Heart left ventricle (tissue), 16 donors: Measurements from ENCODE around the gene ICAM5. TPM values are rescaled to one million over a fixed set of nuclear protein-coding genes. Genes with fewer than 3 reads are reported as not detected.
"Not testable (repeated sequence)": the region's sequence is repeated elsewhere in the genome, so short reads cannot be mapped to it uniquely, and the experiment has no call there.

Experiments used
- ATAC-seq, 4 donors: fragments of 200-7000 bp; cut with Tn5 transposase; one replicate each; pipeline ENCODE4 v1.9.1; 2020 to 2022; ENCODE audit warnings: moderate library complexity in 4 of 4, mild to moderate bottlenecking in 3 of 4, moderate number of reproducible peaks in 1 of 4
- DNase-seq, 5 donors: peaks; one replicate each; pipeline ENCODE4 v3.0.0-alpha.2; 2020
- H3K27ac ChIP-seq, 12 donors: fragments of 200-600 bp; sonication (generic) in 4 of 12; one replicate each; pipeline versions ENCODE4 v1.5.0 to v1.8.0; 2016 to 2022; ENCODE audit warnings: mild to moderate bottlenecking in 2 of 12
- H3K27me3 ChIP-seq, 9 donors: fragments of 200-600 bp; sonication (generic) in 2 of 9; one replicate each; pipeline versions ENCODE4 v1.5.1 to v1.8.0; 2016 to 2022; ENCODE audit warnings: mild to moderate bottlenecking in 3 of 9
- H3K36me3 ChIP-seq, 9 donors: fragments of 200-600 bp; sonication (generic) in 2 of 9; one replicate each; pipeline versions ENCODE4 v1.5.0 to v1.8.0; 2018 to 2022; ENCODE audit warnings: mild to moderate bottlenecking in 2 of 9
- H3K4me1 ChIP-seq, 12 donors: fragments of 200-600 bp; sonication (generic) in 4 of 12; one replicate each; pipeline versions ENCODE4 v1.5.0 to v1.8.0; 2016 to 2022; ENCODE audit warnings: mild to moderate bottlenecking in 3 of 12
- H3K4me3 ChIP-seq, 12 donors: fragments of 200-600 bp; sonication (generic) in 4 of 12; one replicate each; pipeline versions ENCODE4 v1.5.0 to v1.8.0; 2017 to 2022; ENCODE audit warnings: mild to moderate bottlenecking in 9 of 12, moderate library complexity in 4 of 12
- H3K9me3 ChIP-seq, 12 donors: fragments of 200-600 bp; sonication (generic) in 4 of 12; one replicate each; pipeline versions ENCODE4 v1.5.0 to v1.8.0; 2016 to 2022; ENCODE audit warnings: mild to moderate bottlenecking in 1 of 12
- POLR2A ChIP-seq, 2 donors: fragments of 450-650 bp; IDR thresholded peaks; one replicate each; pipeline ENCODE4 v1.6.1; 2017; ENCODE audit warnings: antibody characterized with exemption in 2 of 2, mild to moderate bottlenecking in 2 of 2, moderate library complexity in 2 of 2
- WGBS, 4 donors: extraction: QIAGEN DNeasy Blood & Tissue Kit in 2 of 4; methylation state at CpG; one replicate each; pipeline versions ENCODE4 v1.1.5 to v1.1.7; 2013 to 2018; 5-methylcytosine and 5-hydroxymethylcytosine counted together
- intact Hi-C, 10 donors: fragments of 100-400 bp; cut with DNase I; formaldehyde crosslinking; loops; one replicate each; pipeline versions ENCODE4 v1.11.1 to v1.14.2; 2022
- polyA plus RNA-seq, 2 donors: library from polyadenylated mRNA; stranded (reverse); fragments of 200-250 nt; gene quantifications; one replicate each; pipeline ENCODE4 v1.2.3, GENCODE V29; 2013
- total RNA-seq, 9 donors: library from RNA; depleted of rRNA in 2 of 9; stranded (reverse); fragments of >200 nt in 2 of 9; fragmentation: NEBNext Ultra II Directional in 3 of 9; extraction: Animal tissue kit (Norgen Biotek cat#: 25700) in 3 of 9; gene quantifications; one replicate each; pipeline versions ENCODE4 v1.1.0 to v1.2.4, GENCODE V29; 2016 to 2023
- TF ChIP-seq, protein P1 (sequence below), 12 donors: fragments of 200-600 bp; sonication (generic) in 4 of 12; IDR thresholded peaks; one replicate each; pipeline versions ENCODE4 v1.5.0 to v1.8.0; 2018 to 2022; ENCODE audit warnings: antibody characterized with exemption in 12 of 12, mild to moderate bottlenecking in 5 of 12
- donor health status: ischemic (EF 13 %, LVEDD 7.1; RV severe dilation, severe dysfunction).
- donor health status: healthy with polysubstance abuse.
- donor health status: DM: no; HTN: yes; CAD: no.
- donor health status: DM: no; HTN: no; CAD: no.
- donor health status: ischemic (EF 25% LVEDD 6.9; RV normal size, moderate dysfunction).
- donor health status: ischemic (EF 25% LVEDD 5.7; RV mildly dilated, moderate dysfunction).
- donor health status: healthy.
- donor health status: DM: yes; HTN: yes; CAD: no.
- donor health status: ischemic (EF 35%, LVEDD 5.7; RV mildly dilated, moderate dysfunction).
- donor health status: nonischemic (EF 11% LVEDD 7.7; RV severe dilation, severe dysfunction).
- donor health status: DM: yes; HTN: yes; CAD: no.
- donor health status: PGD.
- donor health status: ischemic (EF 29% LVEDD 5.4; RV normal size, mild dysfunction).
- donor health status: nonischemic (EF 23%, LVEDD 6.1; RV moderate dilation, normal function).

The ICAM5 gene
- total and polyA plus RNA-seq, 11 donors: 0.11 to 0.98 (median 0.34) TPM; not detected in 2

DNA sequence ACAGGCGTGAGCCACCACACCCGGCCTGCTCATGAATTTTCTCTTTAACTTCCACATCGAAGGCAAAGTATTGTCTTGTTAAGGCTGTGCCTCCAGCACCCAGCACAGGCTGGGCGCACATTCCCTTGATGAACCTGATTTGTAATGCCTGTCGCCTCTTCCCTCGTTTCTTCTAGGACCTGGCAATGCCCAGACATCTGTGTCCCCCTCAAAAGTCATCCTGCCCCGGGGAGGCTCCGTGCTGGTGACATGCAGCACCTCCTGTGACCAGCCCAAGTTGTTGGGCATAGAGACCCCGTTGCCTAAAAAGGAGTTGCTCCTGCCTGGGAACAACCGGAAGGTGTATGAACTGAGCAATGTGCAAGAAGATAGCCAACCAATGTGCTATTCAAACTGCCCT is 15.2 kb upstream of the ICAM5 start:
- 82 to 87% (median 84%) methylated on average over 10 of the region's 10 CpGs for WGBS, 4 donors
- intact Hi-C loops: loop anchor here in 2 of 10 donors (5.0 kb wide), 1 partner anchor 58 kb away; the partner anchor contains the start of gene RAVER1 (in 2 of the 2)
- H3K36me3 ChIP-seq: peaks cover 0 to 60% (median 20%) of the 10 kb centered on the region in 9 donors
- peaks cover 0 to 21% (median 3%) of the 10 kb centered on the region in 9 donors for H3K27me3 ChIP-seq
- no peak overlapping the region for H3K27ac ChIP-seq
- TF ChIP-seq, protein P1, sequence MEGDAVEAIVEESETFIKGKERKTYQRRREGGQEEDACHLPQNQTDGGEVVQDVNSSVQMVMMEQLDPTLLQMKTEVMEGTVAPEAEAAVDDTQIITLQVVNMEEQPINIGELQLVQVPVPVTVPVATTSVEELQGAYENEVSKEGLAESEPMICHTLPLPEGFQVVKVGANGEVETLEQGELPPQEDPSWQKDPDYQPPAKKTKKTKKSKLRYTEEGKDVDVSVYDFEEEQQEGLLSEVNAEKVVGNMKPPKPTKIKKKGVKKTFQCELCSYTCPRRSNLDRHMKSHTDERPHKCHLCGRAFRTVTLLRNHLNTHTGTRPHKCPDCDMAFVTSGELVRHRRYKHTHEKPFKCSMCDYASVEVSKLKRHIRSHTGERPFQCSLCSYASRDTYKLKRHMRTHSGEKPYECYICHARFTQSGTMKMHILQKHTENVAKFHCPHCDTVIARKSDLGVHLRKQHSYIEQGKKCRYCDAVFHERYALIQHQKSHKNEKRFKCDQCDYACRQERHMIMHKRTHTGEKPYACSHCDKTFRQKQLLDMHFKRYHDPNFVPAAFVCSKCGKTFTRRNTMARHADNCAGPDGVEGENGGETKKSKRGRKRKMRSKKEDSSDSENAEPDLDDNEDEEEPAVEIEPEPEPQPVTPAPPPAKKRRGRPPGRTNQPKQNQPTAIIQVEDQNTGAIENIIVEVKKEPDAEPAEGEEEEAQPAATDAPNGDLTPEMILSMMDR (IDR thresholded peaks at IDR 0.05): no peak
- no peak for TF ChIP-seq POLR2A (IDR thresholded peaks at IDR 0.05)
- ATAC-seq (no peak), DNase-seq (no peak)
- peak overlapping the region in 1 of 12 donors; percentile 78 for H3K4me3 ChIP-seq
- H3K4me1 ChIP-seq: peaks cover 0 to 64% (median 8%) of the 10 kb centered on the region in 12 donors
- no peaks in the 10 kb centered on the region for H3K9me3 ChIP-seq

DNA sequence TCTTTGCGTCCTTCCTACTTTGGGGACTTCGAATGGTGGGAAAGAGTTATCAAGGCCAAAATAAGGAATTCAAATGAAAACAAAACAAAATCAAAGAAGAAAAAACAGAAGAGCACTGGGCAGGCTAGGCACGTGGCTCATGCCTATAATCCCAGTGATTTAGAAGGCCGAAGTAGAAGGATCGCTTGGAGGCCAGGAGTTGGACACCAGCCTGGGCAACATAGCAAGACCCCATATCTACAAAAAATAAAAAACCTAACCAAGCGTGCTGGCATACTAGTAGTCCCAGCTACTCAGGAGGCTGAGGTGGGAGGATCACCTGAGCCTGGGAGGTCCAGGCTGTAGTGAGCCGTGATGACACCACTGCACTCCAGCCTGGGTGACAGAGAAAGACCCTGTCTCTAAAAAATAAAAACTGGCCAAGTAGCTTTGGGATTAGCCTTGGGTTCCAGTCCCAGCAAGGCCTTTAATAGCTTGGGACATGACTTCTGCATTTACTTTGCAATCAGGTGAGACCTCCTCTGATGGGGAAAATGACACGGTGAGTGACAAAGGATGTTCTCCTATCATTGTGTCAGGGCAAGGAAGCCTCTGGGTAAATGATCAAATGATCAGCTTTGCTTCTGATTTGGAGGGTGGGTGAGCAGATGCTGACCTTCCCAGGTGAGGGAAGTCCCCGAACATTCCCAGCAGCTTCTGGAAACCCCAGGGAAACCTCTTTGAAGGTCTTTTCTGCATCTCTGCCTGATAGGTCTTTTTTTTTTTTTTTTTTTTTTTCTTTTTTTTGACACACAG is 11.8 kb upstream of the ICAM5 start:
- intact Hi-C loops: no loop called here
- 89 to 91% (median 90%) methylated on average over 9 of the region's 9 CpGs for WGBS, 4 donors

DNA sequence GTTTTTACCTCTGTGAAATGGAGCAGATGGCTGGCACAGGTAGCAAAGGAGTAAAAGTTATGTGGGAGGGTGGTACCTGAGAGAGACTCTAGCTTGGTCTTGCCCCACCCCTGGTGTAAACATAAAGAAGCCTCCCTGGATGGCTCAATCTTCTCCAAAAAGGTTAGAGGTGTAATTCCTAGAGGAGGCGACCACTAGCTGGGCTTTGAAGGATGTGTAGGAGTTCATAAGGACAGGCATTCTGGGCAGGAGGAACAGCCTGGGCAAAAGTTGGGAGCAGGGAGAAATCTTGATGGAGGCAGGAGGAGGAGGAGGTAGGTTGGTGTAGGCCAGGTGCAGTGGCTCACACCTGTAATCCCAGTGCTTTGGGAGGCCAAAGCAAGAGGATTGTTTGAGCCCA is 10.8 kb upstream of the ICAM5 start:
- DNase-seq (no peak), ATAC-seq (no peak)
- peaks cover 0 to 99% (median 34%) of the 10 kb centered on the region in 9 donors for H3K36me3 ChIP-seq
- H3K27me3 ChIP-seq: no peaks in the 10 kb centered on the region
- intact Hi-C loops: no loop called here
- WGBS, 4 donors: 95 to 100% (median 98%) methylated on average over 1 of the region's 1 CpG
- no peak overlapping the region for H3K27ac ChIP-seq
- H3K9me3 ChIP-seq: no peaks in the 10 kb centered on the region
- no peak for TF ChIP-seq POLR2A (IDR thresholded peaks at IDR 0.05)
- TF ChIP-seq, protein P1 (IDR thresholded peaks at IDR 0.05): no peak
- H3K4me3 ChIP-seq: no peak overlapping the region
- peaks cover 0 to 34% (median 0%) of the 10 kb centered on the region in 12 donors for H3K4me1 ChIP-seq

More for the DNA sequence above, 11.8 kb upstream of the ICAM5 start:
- Histone ChIP-seq H3K27ac (no peak overlapping the region), H3K9me3 (no peaks in the 10 kb centered on the region), H3K27me3 (no peaks in the 10 kb centered on the region), H3K4me1 (peaks cover 0 to 42% (median 0%) of the 10 kb centered on the region in 12 donors), H3K4me3 (no peak overlapping the region), H3K36me3 (peaks cover 0 to 90% (median 28%) of the 10 kb centered on the region in 9 donors)
- TF ChIP-seq, protein P1 (IDR thresholded peaks at IDR 0.05): no peak
- TF ChIP-seq POLR2A (IDR thresholded peaks at IDR 0.05): no peak
- no peak for DNase-seq
- no peak for ATAC-seq

DNA sequence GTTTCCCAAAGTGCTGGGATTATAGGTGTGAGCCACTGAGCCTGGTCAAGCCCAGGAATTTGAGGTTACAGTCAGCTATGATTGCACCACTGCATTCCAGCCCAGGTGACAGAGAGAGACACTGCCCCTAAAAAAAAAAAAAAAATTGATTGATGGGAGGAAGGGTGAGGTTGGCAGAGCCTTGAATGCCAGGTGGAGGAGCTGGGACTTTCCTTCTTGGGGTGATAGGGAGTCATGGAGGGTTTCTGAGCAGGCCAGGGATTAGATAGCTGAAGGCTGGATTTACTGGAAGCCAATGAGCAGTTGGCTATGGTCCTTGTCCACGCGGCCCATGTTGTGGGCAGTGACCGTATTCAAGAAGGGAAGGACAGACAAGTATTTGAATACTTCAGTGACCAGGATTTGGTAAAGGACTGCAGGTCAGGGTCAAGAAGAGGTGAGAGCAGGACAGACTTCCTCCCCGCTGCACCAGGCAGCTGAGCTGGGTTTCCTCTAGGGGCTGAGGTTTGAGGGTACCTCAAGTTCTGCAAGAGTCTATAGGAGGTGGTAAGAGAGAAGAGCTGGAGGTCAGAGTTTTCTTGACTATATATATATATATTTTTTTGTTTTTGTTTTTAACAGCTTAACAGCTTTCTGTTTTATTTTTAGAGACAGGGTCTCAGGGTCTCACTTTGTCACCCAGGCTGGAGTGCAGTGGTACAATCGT is 9.9 kb upstream of the ICAM5 start:
- peaks cover 0 to 100% (median 38%) of the 10 kb centered on the region in 9 donors for H3K36me3 ChIP-seq
- WGBS, 4 donors: 82 to 85% (median 84%) methylated on average over 5 of the region's 5 CpGs
- H3K4me1 ChIP-seq: peaks cover 0 to 30% (median 0%) of the 10 kb centered on the region in 12 donors
- TF ChIP-seq POLR2A (IDR thresholded peaks at IDR 0.05): no peak
- TF ChIP-seq, protein P1 (IDR thresholded peaks at IDR 0.05): no peak
- no peak for ATAC-seq
- no peaks in the 10 kb centered on the region for H3K9me3 ChIP-seq
- H3K4me3 ChIP-seq: no peak overlapping the region
- no peak overlapping the region for H3K27ac ChIP-seq
- DNase-seq: no peak
- intact Hi-C loops: no loop called here
- no peaks in the 10 kb centered on the region for H3K27me3 ChIP-seq

DNA sequence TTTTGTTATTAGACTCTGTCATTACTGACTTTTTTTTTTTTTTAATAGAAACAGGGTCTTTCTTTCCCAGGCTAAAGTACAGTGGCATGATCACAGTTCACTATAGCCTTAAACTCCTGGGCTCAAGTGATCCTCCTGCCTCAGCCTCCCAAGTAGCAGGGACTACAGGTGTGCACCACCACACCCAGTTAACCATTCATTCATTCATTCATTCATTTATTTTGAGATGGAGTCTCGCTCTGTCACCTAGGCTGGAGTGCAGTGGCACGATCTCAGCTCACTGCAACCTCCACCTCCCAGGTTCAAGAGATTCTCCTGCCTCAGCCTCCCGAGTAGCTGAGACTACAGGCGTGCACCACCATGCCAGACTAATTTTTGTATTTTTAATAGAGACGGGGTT is 7.7 kb upstream of the ICAM5 start:
- H3K4me3 ChIP-seq, ATAC-seq, intact Hi-C loops, H3K9me3 ChIP-seq, DNase-seq, H3K27ac ChIP-seq, H3K27me3 ChIP-seq: not testable (repeated sequence)
- H3K36me3 ChIP-seq: peaks cover 0 to 91% (median 40%) of the 10 kb centered on the region in 9 donors
- WGBS, 4 donors: 92 to 99% (median 97%) methylated on average over 5 of the region's 5 CpGs
- H3K4me1 ChIP-seq: peaks cover 0 to 42% (median 13%) of the 10 kb centered on the region in 12 donors
